GM15510 (cell line): ENCODE data around the gene TMEM106A.
A peak's percentile ranks its signal among the peaks of the same experiment; 100 is the strongest.

Source experiments
- POLR2A ChIP-seq: IDR thresholded peaks from 3 replicates; pipeline ENCODE4 v1.6.1; 2011; ENCODE audit warnings: borderline replicate concordance; ENCODE audit not compliant: insufficient read length; ENCODE audit errors: extremely low read depth

The TMEM106A gene, protein sequence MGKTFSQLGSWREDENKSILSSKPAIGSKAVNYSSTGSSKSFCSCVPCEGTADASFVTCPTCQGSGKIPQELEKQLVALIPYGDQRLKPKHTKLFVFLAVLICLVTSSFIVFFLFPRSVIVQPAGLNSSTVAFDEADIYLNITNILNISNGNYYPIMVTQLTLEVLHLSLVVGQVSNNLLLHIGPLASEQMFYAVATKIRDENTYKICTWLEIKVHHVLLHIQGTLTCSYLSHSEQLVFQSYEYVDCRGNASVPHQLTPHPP

DNA sequence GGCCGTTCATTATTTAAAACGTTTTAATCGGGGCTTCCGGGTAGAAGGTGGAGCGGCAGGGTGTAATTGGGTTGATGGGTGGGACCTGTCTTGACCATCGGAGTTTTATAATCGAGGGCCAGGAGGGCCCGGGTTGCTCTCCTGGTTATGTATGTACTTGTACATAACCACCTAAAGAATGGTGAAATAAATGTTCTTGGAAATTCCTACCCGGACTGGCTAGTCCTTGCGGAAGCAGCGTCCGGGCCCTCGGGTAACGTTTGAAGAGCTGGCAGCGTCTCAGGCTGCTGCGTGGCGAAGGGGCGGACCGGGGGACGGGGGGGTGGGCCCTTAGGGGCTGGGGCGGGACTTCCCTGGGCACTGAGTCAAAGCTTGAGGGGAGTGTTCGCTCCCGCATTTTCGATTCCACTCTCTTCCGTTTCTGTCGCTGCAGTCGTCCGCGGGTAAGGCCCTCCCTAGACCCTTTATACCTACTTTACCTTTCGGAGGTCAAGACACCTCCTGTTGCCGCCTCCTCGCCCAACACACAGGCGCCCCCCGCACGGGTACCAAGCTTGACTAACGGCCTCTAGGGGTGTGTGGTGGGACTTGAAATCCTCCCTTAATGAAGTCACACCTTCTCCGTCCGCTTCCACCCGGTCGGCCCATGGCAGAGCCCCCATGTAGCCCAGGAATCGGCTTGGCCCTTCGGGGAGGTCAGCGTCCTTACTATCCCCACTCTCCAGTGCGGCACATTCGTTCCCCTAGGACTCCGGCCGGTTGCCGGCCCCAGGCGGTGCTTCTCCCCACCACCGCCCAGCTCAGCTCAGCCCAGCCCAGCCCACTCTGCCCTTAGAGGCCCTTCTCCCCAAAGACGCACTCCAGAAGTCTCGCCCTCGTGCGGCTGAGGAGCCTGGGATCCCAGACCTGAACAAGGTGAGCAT is at the start of gene TMEM106A:
Gene TMEM106A, plus strand, starts transcription at position 396 of the 923 bp plus-strand sequence. CDS start 1,167 bp downstream, outside the sequence.
- TF ChIP-seq POLR2A, result peak; percentile 87

DNA sequence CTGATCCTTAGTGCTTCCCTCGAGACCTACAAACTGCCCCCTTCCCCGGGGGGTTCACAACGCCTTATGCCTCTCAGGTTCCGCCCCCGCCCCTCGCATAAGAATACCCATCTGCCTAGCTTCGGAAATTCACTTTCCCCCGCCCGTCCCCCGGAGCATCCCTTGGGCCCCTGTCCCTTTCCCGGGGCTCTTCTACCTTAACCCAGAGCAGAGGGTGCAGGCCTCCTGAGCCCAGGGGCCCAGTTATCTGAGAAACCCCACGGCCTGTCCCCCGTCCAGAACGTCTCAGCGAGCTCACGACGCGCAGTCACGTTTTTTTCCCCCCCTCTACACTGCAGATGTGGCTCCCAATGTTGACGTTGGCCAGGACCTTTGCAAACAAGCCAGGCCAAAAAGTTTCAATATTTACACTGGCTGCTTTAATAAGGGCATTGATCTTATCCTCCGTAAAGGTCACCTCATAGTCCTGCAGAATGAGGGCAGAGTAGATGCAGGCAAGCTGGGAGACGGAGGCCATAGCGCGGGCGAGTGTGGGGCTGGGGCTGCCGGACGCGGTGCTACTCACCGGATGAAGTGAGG is 42.0 kb upstream of the TMEM106A start:
- peak; percentile 10 for TF ChIP-seq POLR2A

DNA sequence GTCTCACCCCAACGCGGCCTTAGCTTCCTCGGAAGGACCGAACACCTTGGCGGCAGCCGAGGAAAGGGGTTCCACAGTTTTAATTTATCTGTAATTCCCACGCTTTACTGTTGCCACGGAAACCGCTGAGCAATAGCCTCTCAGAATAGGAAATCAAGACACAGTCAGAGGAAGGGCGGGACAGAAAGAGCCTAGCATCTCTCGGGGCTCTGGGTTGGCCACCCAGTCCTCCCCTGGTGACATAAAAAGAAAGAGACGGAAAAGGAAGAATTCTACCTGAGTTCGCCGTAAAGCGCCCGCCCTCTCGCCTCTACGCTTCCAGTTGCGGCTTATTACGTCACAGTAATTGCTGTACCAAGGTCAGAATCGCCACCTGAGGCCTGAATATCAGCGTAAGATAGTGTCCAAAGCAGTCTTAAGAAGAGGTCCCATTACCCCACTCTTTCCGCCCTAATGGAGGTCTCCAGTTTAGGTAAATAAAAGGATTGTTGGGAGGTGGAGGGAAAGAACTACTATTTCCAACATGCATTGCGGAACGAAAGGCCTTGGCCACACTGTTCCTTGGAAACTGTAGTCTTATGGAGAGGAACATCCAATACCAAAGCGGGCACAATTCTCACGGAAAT is 41.4 kb upstream of the TMEM106A start:
- no peak for TF ChIP-seq POLR2A

DNA sequence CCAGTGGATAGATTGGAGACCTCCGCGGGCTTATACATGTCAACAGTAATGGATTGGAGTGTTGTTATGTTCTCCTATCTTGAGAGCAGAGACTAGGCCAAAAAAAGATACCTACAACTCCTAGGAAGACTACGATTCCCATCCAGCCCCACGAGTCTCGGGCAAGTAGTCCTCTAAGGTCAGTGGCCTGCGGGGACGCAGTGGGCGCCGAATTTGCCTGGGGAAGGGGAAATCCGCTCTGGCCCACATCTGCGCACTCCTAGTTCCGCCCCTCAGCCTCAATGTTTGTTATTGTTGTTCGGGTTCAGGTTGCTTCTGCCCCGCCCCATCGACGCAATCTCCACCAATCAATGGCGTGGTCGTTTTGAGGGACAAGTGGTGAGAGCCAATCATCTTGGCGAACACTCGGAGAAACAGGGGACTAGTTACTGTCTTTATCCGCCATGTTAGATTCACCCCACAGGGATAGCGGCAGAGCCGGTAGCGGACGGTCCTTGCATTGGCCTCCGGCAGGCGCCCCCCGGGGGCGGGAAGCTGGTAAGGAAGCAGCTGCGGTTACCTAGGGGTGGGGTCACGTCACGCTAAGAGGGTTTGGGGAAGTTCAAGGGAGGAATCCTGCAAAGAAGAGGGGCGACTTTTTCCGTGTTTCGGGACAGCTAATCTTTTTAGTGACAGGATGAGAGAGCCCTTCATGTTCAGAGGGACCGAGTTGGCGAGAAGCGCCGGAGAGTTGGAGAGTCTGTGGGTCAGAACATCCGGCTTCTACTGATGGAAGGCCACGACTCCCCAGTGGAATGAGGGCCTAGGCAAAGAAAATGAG is 40.7 kb upstream of the TMEM106A start, which contains the start of gene NBR1:
Gene NBR1, plus strand, starts transcription at position 449 of the 820 bp plus-strand sequence. CDS start 4,586 bp downstream, outside the sequence.
- peak; percentile 73 for TF ChIP-seq POLR2A

DNA sequence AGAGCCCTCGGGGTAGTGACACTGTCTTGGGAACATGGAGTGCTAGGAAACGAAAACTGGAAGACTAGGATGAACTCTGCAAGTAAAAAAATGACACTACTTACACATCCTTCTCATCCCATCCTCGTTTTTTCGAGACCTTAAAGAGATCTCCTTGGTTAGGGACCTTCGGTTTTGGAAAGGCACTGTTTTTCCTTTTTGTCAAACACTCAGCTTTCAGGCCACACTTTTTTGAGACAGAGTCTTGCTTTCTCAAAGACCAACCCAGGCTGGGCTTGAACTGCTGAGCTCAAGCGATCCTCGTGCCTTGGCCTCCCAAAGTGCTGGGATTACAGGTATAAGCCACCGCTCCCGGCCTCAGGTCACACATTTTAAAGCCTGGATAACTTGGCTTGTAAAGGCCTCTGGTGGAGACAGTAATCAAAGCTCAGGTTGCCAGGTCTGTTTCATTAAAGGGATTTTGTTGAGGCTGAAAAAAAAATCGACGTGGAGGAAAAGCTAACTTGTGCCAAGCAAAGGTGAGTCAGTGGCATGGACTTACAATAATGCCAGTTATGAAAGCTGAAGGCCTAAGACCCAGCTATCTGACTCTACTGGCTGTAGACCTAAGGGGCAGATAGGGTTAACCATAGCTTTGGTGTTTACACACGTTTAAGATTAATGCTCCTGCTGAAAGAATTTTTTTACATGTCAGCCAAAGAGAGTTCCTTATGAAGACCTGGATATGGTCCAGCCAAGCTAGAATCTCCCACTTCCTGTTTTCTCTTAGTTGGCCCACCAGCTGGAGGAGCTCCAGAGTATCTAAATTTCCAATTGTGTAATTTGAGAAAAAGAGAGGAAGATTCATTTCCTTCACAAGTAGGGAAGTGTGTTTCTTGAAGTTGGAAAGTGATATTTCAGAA is 39.8 kb upstream of the TMEM106A start:
- no peak for TF ChIP-seq POLR2A

DNA sequence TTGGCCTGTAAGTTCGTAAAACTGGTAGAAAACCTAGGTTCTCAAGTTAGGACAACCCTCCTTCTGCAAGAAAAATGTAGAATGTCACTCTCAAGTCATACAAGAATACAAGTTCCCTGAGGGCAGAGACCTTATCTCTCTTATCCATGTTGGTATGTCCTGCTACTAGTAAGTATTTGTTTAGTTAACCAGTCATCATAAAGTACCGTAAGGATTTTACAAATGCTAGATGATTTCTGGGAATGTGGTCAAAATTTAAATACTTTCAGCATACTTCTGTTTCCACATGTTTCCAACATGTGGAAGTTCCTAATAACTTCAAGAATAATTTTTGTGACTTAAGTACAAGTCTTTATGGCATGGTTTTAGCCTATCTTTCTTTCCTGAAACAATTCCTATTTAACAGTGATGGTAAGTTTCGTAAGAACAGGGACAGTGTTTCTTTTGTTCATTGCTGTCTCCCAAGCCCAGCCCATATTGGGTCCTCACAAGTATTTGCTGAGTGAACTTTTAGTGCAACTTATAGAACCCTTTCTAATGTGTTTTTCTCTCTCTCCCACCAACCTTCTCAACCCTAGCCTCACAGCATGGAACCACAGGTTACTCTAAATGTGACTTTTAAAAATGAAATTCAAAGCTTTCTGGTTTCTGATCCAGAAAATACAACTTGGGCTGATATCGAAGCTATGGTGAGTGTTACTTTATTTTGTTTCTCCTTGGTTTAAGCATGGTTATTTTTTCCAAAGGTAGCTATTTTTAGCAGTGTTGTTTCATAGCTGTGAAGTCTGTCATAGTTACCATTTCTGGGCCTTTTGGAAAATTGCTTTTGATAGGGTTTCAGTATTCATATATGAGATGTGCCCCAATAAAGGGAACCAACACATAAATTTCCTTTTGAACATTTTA is 36.2 kb upstream of the TMEM106A start:
- TF ChIP-seq POLR2A, result no peak

DNA sequence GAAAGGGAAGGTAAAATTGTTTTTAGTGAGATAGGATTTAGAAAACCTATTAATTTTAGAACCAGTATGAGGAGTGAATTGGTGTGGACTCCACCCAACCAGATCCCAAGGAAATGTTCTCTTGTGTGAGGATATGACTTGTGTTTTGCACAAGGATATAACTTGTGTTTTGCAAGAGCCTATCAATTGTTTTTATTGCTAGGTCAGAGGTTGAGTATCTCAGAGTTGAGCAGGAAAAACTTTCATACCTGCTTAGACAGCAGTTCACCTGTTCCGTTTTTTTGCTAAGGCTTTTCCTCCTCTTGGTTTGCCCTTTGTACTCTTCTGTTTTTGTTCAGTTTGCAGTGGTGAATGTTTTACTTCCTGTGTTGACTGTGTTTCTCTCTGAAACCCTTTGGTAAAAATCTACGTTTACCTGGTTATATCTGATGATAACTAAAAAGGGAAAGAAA is 35.5 kb upstream of the TMEM106A start:
- no peak for TF ChIP-seq POLR2A

DNA sequence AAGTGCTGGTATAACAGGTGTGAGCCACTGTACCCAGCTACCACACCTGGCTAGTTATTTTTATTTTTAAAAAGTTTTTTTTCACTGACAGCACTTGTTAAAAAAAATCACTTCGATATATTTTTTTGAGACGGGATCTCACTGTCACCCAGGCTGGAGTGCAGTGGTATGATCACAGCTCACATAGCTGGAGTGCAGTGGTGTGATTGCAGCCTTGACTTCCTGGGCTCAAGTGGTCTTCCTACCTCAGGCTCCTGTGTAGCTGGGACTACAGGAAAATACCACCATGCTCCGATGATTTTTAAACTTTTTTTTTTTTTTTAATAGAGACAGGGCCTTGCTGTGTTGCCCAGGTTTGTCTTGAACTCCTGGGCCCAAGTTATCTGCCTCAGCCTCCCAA is 27.8 kb upstream of the TMEM106A start:
- no peak for TF ChIP-seq POLR2A

DNA sequence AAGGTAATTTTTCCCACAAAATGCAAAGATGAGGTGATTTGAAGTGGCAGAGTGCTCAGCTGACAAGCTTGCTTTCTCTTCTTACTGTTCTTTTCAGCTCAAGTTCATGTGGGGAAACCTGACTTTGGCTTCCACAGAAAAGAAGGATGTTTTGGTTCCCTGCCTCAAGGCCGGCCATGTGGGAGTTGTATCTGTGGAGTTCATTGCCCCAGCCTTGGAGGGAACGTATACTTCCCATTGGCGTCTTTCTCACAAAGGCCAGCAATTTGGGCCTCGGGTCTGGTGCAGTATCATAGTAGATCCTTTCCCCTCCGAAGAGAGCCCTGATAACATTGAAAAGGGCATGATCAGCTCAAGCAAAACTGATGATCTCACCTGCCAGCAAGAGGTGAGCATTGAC is 18.4 kb upstream of the TMEM106A start:
- TF ChIP-seq POLR2A, result no peak

DNA sequence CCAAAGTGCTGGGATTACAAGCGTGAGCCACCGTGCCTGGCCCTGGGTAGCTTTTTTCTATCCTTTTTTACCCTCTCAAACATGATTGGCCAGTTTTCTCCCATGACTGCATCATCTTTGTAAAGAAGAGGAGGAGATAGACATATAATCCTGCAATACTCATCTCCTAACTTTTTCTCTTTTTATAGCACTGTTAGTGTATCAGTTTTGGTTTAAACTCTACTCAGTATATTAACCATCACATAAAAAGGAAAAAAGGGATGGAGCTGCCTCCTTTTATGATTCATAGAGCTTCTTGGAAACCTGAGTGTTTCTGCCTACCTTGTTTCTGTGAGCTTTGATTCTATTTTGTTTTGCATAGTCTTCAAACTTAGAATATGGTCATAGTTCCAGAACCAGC is 12.0 kb upstream of the TMEM106A start:
- TF ChIP-seq POLR2A, result no peak

DNA sequence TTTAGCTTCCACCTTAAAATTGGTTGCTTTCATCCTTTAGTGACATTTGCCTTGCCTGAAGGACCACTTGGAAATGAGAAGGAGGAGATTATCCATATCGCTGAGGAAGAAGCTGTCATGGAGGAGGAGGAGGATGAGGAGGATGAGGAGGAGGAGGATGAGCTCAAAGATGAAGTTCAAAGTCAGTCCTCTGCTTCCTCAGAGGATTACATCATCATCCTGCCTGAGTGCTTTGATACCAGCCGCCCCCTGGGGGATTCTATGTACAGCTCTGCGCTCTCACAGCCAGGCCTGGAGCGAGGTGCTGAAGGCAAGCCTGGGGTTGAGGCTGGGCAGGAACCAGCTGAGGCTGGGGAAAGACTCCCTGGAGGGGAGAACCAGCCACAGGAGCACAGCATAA is 11.5 kb upstream of the TMEM106A start:
- TF ChIP-seq POLR2A, result no peak

DNA sequence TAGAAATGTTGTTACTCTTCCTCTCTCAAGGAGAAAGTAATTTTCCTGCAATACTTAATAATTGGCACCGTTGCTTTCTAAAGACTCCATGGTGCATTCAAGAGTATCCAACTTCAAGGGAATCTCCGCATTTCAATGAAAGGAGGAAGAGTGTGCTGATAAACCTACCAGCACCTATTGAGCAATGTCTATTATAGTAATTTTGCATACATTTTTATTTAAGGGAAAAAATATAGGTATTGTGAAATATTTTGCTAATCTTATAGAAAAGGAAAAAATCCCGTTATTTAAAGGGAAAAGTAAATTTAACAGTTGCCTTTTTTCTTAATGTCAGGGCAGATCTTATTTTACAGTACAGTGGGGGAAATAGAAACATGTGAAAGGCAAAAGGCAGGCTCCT is 1.1 kb upstream of the TMEM106A start:
- TF ChIP-seq POLR2A, result no peak
